ENCODE measurements around the gene PLD3.

- TF ChIP-seq, protein P1, sequence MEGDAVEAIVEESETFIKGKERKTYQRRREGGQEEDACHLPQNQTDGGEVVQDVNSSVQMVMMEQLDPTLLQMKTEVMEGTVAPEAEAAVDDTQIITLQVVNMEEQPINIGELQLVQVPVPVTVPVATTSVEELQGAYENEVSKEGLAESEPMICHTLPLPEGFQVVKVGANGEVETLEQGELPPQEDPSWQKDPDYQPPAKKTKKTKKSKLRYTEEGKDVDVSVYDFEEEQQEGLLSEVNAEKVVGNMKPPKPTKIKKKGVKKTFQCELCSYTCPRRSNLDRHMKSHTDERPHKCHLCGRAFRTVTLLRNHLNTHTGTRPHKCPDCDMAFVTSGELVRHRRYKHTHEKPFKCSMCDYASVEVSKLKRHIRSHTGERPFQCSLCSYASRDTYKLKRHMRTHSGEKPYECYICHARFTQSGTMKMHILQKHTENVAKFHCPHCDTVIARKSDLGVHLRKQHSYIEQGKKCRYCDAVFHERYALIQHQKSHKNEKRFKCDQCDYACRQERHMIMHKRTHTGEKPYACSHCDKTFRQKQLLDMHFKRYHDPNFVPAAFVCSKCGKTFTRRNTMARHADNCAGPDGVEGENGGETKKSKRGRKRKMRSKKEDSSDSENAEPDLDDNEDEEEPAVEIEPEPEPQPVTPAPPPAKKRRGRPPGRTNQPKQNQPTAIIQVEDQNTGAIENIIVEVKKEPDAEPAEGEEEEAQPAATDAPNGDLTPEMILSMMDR (IDR thresholded peaks at IDR 0.05; ENCODE audit: low read depth, low read length), result no peak
- no peak for TF ChIP-seq POLR2A (IDR thresholded peaks at IDR 0.05; ENCODE audit: extremely low read depth, insufficient read length)
These were observed 11.4 kb upstream of the PLD3 start for GRCh38 chr19:40337107-40337506.
